Skin of body (tissue), 2 donors: ENCODE results near the gene DPP6. TPM values are rescaled to one million over a fixed set of nuclear protein-coding genes. Genes with fewer than 3 reads are reported as not detected.
"Not testable (repeated sequence)": the region's sequence is repeated elsewhere in the genome, so short reads cannot be mapped to it uniquely, and the experiment has no call there.

Source experiments
- DNase-seq: peaks from one replicate; lab custom pipeline; 2025; lab: John Stamatoyannopoulos, UW
- total RNA-seq: library from RNA; depleted of rRNA; stranded (reverse); fragments of >200 nt; gene quantifications from one replicate; pipeline ENCODE4 v1.2.3, GENCODE V29; 2014

DPP6 gene
- total RNA-seq, 1 donor from 2014 or later = 2.0 TPM

DNA sequence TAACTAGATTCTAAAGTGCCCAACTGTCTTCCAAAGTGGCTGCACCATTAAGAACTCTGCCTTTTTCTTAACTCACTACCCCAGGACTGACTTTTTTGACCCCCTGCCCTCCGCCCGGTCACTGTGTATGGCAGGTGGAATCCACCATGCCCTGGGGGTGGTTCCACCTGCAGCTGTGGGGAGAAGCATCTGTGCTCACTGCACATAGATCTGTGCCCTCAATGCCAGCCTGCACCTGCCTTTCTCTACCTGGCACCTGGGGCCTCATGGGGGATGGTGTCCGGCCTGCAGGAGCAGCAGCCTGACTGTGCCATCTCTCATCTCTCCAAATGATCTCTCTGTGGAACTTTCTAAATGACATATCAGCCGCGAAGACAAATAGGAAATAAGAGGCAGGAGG, 597.2 kb downstream of the DPP6 start:
- DNase-seq = no peak

GRCh38 chr7:154650275-154650674, 598.1 kb downstream of the DPP6 start:
- no peak for DNase-seq

- DNase-seq = no peak
These were observed 599.3 kb downstream of the DPP6 start for GRCh38 chr7:154651501-154651900.

- no peak for DNase-seq
These were observed 600.4 kb downstream of the DPP6 start for GRCh38 chr7:154652564-154652963.

GRCh38 chr7:154653281-154653680, 601.1 kb downstream of the DPP6 start:
- DNase-seq = no peak

DNA sequence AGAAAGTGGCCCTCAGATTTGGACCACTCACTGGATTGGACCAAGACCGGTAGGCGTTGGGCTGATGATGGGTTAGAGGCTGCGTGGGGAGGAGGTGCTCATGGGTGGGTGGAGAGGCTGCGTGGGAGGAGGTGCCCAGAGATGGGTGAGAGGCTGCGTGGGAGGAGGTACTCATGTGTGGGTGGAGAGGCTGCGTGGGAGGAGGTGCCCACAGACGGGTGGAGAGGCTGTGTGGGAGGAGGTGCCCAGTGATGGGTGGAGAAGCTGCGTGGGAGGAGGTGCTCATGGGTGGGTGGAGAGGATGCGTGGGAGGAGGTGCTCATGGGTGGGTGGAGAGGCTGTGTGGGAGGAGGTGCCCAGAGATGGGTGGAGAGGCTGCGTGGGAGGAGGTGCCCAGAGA, 604.4 kb downstream of the DPP6 start:
- DNase-seq = no peak

- DNase-seq = no peak
These were observed 614.6 kb downstream of the DPP6 start for GRCh38 chr7:154666768-154667167.

DNA sequence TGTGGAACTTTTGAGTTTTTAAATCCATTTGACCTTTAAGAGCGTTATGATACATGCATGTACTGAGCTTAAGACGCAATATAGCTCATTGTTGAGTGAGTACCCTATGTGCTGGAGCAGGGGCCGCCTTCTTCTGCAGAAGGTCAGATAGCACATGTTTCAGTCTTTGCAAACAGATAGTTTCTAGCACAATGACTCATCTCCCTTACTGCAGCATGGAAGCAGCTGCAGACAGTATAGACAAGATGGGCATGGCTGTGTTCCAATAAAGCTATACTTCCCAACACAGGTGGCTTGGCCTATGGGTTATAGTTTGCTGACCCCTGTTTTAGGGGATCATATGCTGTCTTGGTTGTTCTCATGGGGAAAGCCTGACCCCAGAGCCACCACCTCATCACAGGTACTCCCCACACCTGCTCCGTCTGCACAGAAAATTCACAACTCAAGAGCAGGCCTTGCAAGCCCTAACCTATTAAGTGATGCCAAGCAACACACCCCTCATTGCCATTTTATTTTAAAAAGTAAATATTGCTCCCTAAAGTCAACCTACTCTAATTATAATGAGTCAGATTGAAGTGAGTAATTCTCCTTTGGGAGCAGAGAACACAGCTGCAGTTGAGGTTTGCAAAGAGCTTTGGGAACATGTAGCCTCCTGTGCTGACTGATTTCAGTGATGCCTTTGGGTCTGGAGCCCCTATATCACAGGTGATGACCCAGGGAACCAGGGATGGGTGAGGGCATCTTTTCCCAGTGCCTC, 620.6 kb downstream of the DPP6 start:
- DNase-seq = no peak

GRCh38 chr7:154674191-154674590, 622.0 kb downstream of the DPP6 start:
- no peak for DNase-seq

DNA sequence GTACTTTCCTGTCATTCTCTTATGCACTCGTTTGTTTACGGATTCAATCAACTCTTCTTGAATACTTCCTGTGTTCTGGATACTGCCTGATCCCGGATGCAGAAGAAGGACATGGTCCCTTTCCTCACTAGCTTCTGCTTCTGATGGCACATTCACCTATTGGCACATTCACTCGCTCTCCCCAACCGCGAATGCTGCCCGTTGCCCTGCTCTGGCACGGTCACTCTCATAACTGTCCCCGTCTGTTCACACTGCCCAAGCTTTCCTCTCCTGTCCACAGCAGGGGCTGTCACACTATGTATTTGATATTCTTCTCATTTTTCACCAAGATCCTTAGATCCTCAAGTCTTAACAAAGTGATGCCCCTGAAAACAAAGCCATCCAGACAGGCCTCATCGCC, 623.4 kb downstream of the DPP6 start:
- no peak for DNase-seq

DNA sequence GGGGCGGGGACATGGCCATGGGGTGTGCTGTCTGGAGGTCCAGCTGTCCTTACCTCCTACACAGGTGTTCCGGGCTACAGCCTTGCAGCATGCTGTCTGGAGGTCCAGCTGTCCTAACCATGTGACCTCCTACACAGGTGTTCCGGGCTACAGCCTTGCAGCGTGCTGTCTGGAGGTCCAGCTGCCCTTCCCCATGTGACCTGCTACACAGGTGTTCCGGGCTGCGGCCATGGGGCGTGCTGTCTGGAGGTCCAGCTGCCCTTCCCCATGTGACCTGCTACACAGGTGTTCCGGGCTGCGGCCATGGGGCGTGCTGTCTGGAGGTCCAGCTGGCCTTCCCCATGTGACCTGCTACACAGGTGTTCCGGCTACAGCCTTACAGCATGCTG, 623.8 kb downstream of the DPP6 start:
- not testable (repeated sequence) for DNase-seq

DNA sequence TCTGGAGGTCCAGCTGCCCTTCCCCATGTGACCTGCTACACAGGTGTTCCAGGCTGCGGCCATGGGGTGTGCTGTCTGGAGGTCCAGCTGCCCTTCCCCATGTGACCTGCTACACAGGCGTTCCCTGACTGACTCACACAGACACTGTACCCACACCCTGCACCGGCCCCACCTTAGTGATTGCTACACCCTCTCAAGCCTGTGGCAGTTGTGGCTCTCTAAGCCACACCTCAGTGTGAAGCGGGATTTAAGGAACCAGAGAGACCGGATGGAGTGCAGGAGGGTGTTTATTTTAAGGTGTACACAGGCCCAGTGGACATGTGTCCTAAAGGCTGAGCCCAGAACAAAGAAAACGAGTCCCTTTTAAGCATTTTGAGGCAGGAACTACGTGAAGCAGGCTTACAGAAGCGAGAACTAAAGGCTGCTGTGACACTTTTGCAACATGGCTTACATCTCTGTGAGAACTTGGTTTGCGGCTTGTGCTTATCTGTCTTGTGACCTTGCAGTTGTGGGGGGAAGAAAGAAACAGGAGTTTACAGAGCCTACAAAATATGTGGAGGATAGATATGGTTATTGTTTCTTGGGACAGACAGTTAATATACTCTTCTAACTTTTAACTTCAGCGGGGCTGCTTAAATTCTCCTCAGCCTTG, 624.4 kb downstream of the DPP6 start:
- no peak for DNase-seq

- no peak for DNase-seq
These were observed 625.3 kb downstream of the DPP6 start for GRCh38 chr7:154677454-154677853.

- DNase-seq = not testable (repeated sequence)
These were observed 625.9 kb downstream of the DPP6 start for GRCh38 chr7:154678001-154678550.

GRCh38 chr7:154679379-154680053, 627.3 kb downstream of the DPP6 start:
- no peak for DNase-seq

GRCh38 chr7:154680894-154681659, 628.9 kb downstream of the DPP6 start:
- no peak for DNase-seq

DNA sequence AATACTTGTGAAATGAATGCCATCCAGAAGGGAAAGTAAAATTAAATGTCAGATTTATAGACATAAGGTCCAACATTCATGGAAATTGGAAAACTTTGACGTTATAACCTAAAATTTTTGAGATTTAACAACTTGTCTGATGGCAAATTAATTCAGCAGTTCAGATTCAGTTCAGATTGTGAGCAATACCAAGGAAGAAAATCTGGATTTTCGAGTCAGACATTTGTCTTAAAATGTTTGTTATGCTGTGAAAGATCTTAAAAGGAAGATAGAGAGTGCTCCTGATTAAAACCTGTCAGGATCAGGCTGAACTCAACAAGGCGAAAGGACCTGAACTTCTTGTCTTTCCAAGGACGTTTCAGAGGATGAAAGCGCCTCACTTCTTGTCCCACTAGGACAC, 629.8 kb downstream of the DPP6 start:
- DNase-seq = no peak

GRCh38 chr7:154684666-154685563, 632.7 kb downstream of the DPP6 start:
- no peak for DNase-seq

- DNase-seq = no peak
These were observed 633.3 kb downstream of the DPP6 start for GRCh38 chr7:154685564-154685901.

DNA sequence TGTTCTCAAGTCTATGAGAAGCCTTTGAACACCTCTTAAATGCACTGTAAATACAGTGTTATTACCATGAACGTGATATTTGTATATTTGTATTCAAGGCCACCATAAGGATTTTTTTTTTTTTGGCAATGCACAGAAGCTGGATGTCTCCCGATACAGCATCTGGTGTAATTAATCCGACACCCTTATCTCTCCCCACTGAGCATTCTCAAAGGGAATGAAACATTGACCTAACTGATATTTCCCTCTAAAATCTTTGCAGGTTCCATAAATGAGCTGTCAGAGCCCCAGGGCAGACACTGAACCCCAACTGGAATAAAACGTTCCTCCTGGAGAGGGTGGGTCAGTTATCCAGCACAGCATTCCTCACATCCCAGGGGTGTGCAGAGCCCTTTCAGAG, 634.1 kb downstream of the DPP6 start:
- no peak for DNase-seq

DNA sequence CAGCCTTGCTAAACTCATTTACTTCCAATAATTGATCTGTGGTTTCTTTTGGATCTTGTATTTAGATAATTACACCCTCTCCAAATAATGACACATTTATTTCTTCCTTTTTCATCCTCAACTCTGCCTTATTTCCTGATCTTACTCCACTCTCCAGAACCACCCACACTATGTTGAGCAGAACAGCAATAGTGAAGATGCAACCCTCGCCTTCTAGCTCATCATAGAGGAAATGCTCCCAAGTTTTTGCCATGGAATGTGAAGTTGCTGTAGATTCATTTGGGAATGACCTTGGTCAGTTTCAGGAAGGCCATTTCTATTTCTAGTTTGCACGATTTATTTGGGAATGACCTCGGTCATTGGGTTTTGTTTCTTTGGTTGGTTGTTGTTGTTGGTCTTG, 636.8 kb downstream of the DPP6 start:
- no peak for DNase-seq
